ENCODE data around the gene TBX6.
A peak's percentile ranks its signal among the peaks of the same experiment; 100 is the strongest.
"Not testable (repeated sequence)": the region's sequence is repeated elsewhere in the genome, so short reads cannot be mapped to it uniquely, and the experiment has no call there.

The TBX6 gene

GRCh38 chr16:30091474-30092372 is at the start of gene TBX6:
TSS of gene TBX6 (minus strand) at chr16:30091924. CDS start at chr16:30091193, 731 bp downstream.
- DNase-seq, result peak; percentile 89

GRCh38 chr16:30139583-30140481 is 48.1 kb upstream of the TBX6 start:
- DNase-seq, result peak; percentile 35

GRCh38 chr16:30137897-30138296 is 46.2 kb upstream of the TBX6 start:
- DNase-seq, result peak; percentile 12

- peak; percentile 96 for DNase-seq
Observed at GRCh38 chr16:30136971-30137605, 45.4 kb upstream of the TBX6 start.

- no peak for DNase-seq
Observed at GRCh38 chr16:30132591-30132990, 40.9 kb upstream of the TBX6 start.

GRCh38 chr16:30131869-30132475 is 40.2 kb upstream of the TBX6 start:
- no peak for DNase-seq

- DNase-seq, result no peak
Observed at GRCh38 chr16:30127993-30128392, 36.3 kb upstream of the TBX6 start.

- DNase-seq, result not testable (repeated sequence)
Observed at GRCh38 chr16:30125690-30126089, 34.0 kb upstream of the TBX6 start.

GRCh38 chr16:30124985-30125379 is 33.3 kb upstream of the TBX6 start:
- DNase-seq, result no peak

GRCh38 chr16:30122604-30123160 is 31.0 kb upstream of the TBX6 start:
- DNase-seq, result no peak

- no peak for DNase-seq
Observed at GRCh38 chr16:30121741-30122571, 30.2 kb upstream of the TBX6 start.

GRCh38 chr16:30120340-30121105 is 28.8 kb upstream of the TBX6 start:
- no peak for DNase-seq

GRCh38 chr16:30119428-30119827 is 27.7 kb upstream of the TBX6 start:
- DNase-seq, result no peak

GRCh38 chr16:30117768-30118167 is 26.0 kb upstream of the TBX6 start:
- no peak for DNase-seq

- DNase-seq, result no peak
Observed at GRCh38 chr16:30116291-30117207, 24.8 kb upstream of the TBX6 start.

GRCh38 chr16:30115238-30115637 is 23.5 kb upstream of the TBX6 start:
- DNase-seq, result no peak

- DNase-seq, result not testable (repeated sequence)
Observed at GRCh38 chr16:30114833-30115232, 23.1 kb upstream of the TBX6 start.

GRCh38 chr16:30114411-30114810 is 22.7 kb upstream of the TBX6 start:
- no peak for DNase-seq

GRCh38 chr16:30113711-30114333 is 22.1 kb upstream of the TBX6 start:
- DNase-seq, result no peak

All from MV-4-11 (cell line).